ENCODE measurements around the gene KCNRG.
"Not testable (repeated sequence)": the region's sequence is repeated elsewhere in the genome, so short reads cannot be mapped to it uniquely, and the experiment has no call there.

KCNRG gene

DNA sequence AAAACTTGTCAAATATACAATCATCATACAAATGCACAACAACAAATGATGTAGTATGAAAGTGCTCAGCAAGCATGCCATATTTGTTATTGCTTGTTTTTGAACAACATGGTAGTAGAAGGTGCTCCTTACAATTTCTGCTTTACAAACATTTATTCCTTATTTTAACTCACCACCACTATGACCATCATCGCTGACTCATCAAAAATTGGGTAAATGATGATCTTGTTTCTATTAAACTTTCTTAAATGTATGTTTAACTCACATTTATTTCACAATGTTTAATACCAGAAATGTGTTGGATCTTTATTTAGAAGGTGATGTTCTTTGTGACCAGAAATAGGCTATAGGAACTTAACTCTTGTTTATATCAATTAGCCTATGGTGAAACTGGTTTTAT, 45.5 kb downstream of the KCNRG start:
- TF ChIP-seq, protein P1, sequence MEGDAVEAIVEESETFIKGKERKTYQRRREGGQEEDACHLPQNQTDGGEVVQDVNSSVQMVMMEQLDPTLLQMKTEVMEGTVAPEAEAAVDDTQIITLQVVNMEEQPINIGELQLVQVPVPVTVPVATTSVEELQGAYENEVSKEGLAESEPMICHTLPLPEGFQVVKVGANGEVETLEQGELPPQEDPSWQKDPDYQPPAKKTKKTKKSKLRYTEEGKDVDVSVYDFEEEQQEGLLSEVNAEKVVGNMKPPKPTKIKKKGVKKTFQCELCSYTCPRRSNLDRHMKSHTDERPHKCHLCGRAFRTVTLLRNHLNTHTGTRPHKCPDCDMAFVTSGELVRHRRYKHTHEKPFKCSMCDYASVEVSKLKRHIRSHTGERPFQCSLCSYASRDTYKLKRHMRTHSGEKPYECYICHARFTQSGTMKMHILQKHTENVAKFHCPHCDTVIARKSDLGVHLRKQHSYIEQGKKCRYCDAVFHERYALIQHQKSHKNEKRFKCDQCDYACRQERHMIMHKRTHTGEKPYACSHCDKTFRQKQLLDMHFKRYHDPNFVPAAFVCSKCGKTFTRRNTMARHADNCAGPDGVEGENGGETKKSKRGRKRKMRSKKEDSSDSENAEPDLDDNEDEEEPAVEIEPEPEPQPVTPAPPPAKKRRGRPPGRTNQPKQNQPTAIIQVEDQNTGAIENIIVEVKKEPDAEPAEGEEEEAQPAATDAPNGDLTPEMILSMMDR (IDR thresholded peaks at IDR 0.05; ENCODE audit: low read depth, low read length): no peak
- no peak overlapping the region for H3K4me3 ChIP-seq (ENCODE audit: low read depth, low read length)

DNA sequence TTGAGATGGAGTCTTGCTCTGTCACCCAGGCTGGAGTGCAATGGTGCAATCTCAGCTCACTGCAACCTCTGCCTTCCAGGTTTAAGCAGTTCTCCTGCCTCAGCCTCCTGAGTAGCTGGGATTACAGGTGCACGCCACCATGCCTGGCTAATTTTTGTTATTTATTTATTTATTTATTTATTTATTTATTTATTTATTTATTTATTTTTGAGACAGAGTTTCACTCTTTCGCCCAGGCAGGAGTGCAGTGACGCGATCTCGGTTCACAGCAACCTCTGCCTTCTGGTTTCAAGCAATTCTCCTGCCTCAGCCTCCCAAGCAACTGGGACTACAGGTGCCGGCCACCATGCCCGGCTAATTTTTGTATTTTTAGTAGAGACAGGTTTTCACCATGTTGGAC, 47.1 kb downstream of the KCNRG start:
- H3K4me3 ChIP-seq (ENCODE audit: low read depth, low read length): not testable (repeated sequence)

DNA sequence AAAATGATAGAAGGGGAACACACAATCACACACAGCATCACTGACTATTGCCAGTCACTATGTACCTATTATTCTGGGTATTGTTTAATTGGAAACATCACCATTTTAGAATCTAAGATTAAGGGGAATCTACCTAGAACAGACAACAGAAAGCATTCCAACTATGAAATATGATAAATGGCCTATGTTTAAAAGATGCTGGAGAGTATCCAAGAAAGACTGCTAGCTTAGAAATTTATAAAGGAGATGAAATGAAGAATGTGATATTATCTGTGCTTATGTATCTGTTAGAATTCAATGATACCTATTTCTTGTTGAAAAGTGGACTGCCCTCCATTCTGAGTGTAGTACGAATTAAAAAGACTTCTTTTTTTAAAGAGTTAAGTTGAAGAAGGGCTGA, 50.5 kb downstream of the KCNRG start:
- TF ChIP-seq, protein P1 (IDR thresholded peaks at IDR 0.05; ENCODE audit: low read depth, low read length): no peak
- H3K4me3 ChIP-seq (ENCODE audit: low read depth, low read length): no peak overlapping the region

DNA sequence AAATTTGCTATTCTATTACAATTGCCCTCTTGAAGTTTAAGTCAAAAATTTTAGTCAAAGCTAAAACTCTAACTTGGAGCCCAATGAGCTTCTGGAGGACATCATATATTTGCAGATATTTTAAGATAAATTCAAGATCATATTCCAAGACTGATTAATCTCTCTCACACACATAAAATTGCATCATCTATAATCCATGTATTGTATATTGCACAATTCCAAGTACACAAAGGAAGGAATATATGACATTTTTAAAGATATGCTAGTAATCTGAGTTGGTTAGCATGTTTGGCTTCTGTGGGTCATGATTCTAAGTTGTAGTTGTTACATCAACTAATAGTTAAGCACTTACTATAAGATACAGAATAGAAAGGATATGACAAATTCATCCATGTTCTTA, 53.3 kb downstream of the KCNRG start:
- H3K4me3 ChIP-seq (ENCODE audit: low read depth, low read length): no peak overlapping the region
- TF ChIP-seq, protein P1 (IDR thresholded peaks at IDR 0.05; ENCODE audit: low read depth, low read length): no peak

DNA sequence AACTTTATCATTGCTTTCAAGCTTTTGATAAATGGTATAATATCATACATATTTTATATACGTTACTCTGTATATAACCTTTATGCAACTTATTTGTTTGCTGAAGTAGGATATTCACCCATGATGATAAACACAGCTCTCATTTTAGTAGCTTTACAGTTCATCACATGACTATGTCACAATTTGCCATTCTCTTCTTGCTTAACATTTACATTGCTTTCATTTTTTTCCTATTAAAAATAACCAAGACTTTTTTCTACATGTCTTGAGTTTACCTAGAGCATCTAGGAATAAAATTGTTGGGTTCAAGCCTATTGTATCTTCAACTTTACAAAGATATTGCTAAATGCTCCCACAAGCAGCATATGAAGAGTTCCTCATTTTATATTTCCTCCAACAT, 54.0 kb downstream of the KCNRG start:
- TF ChIP-seq, protein P1 (IDR thresholded peaks at IDR 0.05; ENCODE audit: low read depth, low read length): no peak
- no peak overlapping the region for H3K4me3 ChIP-seq (ENCODE audit: low read depth, low read length)

DNA sequence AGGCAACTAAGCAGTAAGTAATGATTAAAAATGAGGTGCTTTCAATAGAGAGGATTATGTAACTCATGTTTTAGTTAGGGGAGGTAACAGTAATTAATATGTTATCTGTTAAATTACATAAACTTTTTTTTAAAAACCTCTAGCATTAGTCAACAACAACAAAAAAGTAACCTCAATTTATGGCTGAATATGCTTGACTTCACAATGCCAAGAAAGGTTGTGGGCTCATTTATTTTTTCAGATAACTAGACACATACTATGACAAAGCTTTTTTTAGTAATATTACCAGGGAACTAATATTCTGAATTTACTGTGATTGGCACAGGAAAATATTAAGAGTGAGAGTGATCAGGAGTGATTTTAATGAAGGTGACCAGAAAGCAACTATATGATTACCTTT, 54.9 kb downstream of the KCNRG start:
- no peak overlapping the region for H3K4me3 ChIP-seq (ENCODE audit: low read depth, low read length)
- TF ChIP-seq, protein P1 (IDR thresholded peaks at IDR 0.05; ENCODE audit: low read depth, low read length): no peak

Data from WI38 (cell line).